Trophoblast cell (in vitro differentiated cells and primary cell): ENCODE measurements around the gene APOL4.

Source experiments
- DNase-seq, 2 donors: peaks; one replicate each; pipeline ENCODE4 v3.0.0-alpha.2; 2016
- H2AFZ ChIP-seq: 2 replicates; pipeline ENCODE4 v1.6.1; 2013; ENCODE audit warnings: low read length, moderate library complexity, mild to moderate bottlenecking; ENCODE audit not compliant: insufficient read depth, poor library complexity
- H2AK5ac ChIP-seq: 2 replicates; pipeline ENCODE4 v1.6.1; 2013; ENCODE audit warnings: mild to moderate bottlenecking, low read length
- H2BK120ac ChIP-seq: 2 replicates; pipeline ENCODE4 v1.6.1; 2013; ENCODE audit warnings: low read length, mild to moderate bottlenecking, moderate library complexity; ENCODE audit not compliant: insufficient read depth, poor library complexity
- H2BK12ac ChIP-seq: 2 replicates; pipeline ENCODE4 v1.6.1; 2013; ENCODE audit warnings: mild to moderate bottlenecking, low read length, moderate library complexity
- H2BK5ac ChIP-seq: 2 replicates; pipeline ENCODE4 v1.6.1; 2013; ENCODE audit warnings: low read length, low read depth, moderate library complexity, mild to moderate bottlenecking; ENCODE audit not compliant: poor library complexity
- H3K14ac ChIP-seq: 2 replicates; pipeline ENCODE4 v1.6.1; 2013; ENCODE audit warnings: mild to moderate bottlenecking, low read length
- H3K18ac ChIP-seq: 2 replicates; pipeline ENCODE4 v1.6.1; 2013; ENCODE audit warnings: mild to moderate bottlenecking, low read length
- H3K23ac ChIP-seq: 2 replicates; pipeline ENCODE4 v1.6.1; 2013; ENCODE audit warnings: low read length
- H3K27ac ChIP-seq: 2 replicates; pipeline ENCODE4 v1.5.1; 2013; ENCODE audit warnings: low read depth, mild to moderate bottlenecking, inconsistent platforms, low read length, moderate library complexity
- H3K27me3 ChIP-seq: 2 replicates; pipeline ENCODE4 v1.6.1; 2013; ENCODE audit warnings: inconsistent platforms, mild to moderate bottlenecking, low read length, moderate library complexity; ENCODE audit not compliant: insufficient read depth
- H3K36me3 ChIP-seq, 2 experiments: 1 replicate in 1 of 2; 2 replicates in 1 of 2; pipeline ENCODE4 v1.6.1; 2013; ENCODE audit warnings: low read length in 2 of 2, mild to moderate bottlenecking in 2 of 2, moderate library complexity in 1 of 2; ENCODE audit not compliant: insufficient read depth in 2 of 2, control insufficient read depth in 1 of 2
- H3K4ac ChIP-seq: 2 replicates; pipeline ENCODE4 v1.6.1; 2013; ENCODE audit warnings: low read depth, mild to moderate bottlenecking, low read length, moderate library complexity
- H3K4me1 ChIP-seq, 2 experiments: 1 replicate in 1 of 2; 2 replicates in 1 of 2; pipeline ENCODE4 v1.6.1; 2013; ENCODE audit warnings: low read length in 2 of 2, mild to moderate bottlenecking in 2 of 2, moderate library complexity in 1 of 2; ENCODE audit not compliant: insufficient read depth in 2 of 2, control insufficient read depth in 1 of 2
- H3K4me2 ChIP-seq: 2 replicates; pipeline ENCODE4 v1.6.1; 2013; ENCODE audit warnings: inconsistent platforms, mild to moderate bottlenecking, low read length, moderate library complexity
- H3K4me3 ChIP-seq: 2 replicates; pipeline ENCODE4 v1.5.1; 2013; ENCODE audit warnings: mild to moderate bottlenecking, low read depth, low read length, inconsistent platforms
- H3K79me1 ChIP-seq: one replicate; pipeline ENCODE4 v1.6.1; 2013; ENCODE audit warnings: low read length
- H3K79me2 ChIP-seq: 2 replicates; pipeline ENCODE4 v1.6.1; 2013; ENCODE audit warnings: low read length, mild to moderate bottlenecking; ENCODE audit not compliant: control insufficient read depth, insufficient read depth, poor library complexity
- H3K9ac ChIP-seq: 2 replicates; pipeline ENCODE4 v1.6.1; 2013; ENCODE audit warnings: mild to moderate bottlenecking, low read length
- H3K9me3 ChIP-seq: 2 replicates; pipeline ENCODE4 v1.6.1; 2013; ENCODE audit warnings: low read depth, mild to moderate bottlenecking, control low read depth, inconsistent platforms, low read length; ENCODE audit not compliant: insufficient read depth
- H4K12ac ChIP-seq: 2 replicates; pipeline ENCODE4 v1.6.1; 2013; ENCODE audit warnings: low read depth, mild to moderate bottlenecking, low read length, moderate library complexity
- H4K8ac ChIP-seq: 2 replicates; pipeline ENCODE4 v1.6.1; 2013; ENCODE audit warnings: low read depth, mild to moderate bottlenecking, low read length, moderate library complexity
- H4K91ac ChIP-seq: one replicate; pipeline ENCODE4 v1.6.1; 2013; ENCODE audit warnings: low read depth, mild to moderate bottlenecking, low read length, moderate library complexity
- WGBS: extraction: QIAGEN DNeasy Blood & Tissue Kit; methylation state at CpG from one replicate; pipeline ENCODE4 v1.1.7; 2013; ENCODE audit warnings: missing lambda C conversion rate; ENCODE audit not compliant: insufficient read length, insufficient coverage; ENCODE audit errors: extremely low coverage; 5-methylcytosine and 5-hydroxymethylcytosine counted together

The APOL4 gene

DNA sequence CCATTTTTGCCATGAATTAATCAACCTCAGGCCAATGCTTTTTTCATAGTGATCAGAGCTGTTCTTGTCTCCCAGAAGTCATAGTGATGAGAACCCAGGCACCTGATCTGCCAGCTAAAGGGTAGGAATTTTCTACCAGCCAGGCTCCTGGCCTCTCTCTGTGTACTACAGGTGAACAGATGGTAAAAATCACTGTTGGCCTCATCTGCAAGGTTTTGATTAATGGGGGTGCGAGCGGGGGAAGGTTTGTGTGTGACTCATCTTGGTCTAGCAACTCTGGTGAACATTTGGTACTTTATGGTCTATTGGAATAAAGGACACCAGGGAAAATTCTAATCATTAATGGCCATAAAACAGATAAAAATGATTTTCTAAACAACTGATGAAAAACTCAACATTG, 14.4 kb upstream of the APOL4 start:
- H3K27ac ChIP-seq, result no peak overlapping the region
- H2AK5ac ChIP-seq, result no peak overlapping the region
- H3K4me3 ChIP-seq, result no peak overlapping the region
- H3K4ac ChIP-seq, result no peak overlapping the region
- no peak overlapping the region for H3K9ac ChIP-seq
- H4K91ac ChIP-seq, result no peak overlapping the region
- WGBS, result no CpG with 5 or more reads among the region's 2 CpGs
- H3K18ac ChIP-seq, result no peak overlapping the region
- H3K23ac ChIP-seq, result no peak overlapping the region
- no peaks in the 10 kb centered on the region for H3K4me1 ChIP-seq
- H4K8ac ChIP-seq, result no peak overlapping the region
- H3K79me2 ChIP-seq, result no peaks in the 10 kb centered on the region
- no peaks in the 10 kb centered on the region for H3K27me3 ChIP-seq
- no peaks in the 10 kb centered on the region for H3K36me3 ChIP-seq
- H2BK5ac ChIP-seq, result no peak overlapping the region
- no peak overlapping the region for H4K12ac ChIP-seq
- H3K9me3 ChIP-seq, result no peaks in the 10 kb centered on the region
- H3K79me1 ChIP-seq, result no peaks in the 10 kb centered on the region
- H2BK12ac ChIP-seq, result no peak overlapping the region
- H2BK120ac ChIP-seq, result no peak overlapping the region
- H2AFZ ChIP-seq, result no peak overlapping the region
- H3K14ac ChIP-seq, result no peak overlapping the region
- DNase-seq, result no peak
- H3K4me2 ChIP-seq, result no peak overlapping the region

DNA sequence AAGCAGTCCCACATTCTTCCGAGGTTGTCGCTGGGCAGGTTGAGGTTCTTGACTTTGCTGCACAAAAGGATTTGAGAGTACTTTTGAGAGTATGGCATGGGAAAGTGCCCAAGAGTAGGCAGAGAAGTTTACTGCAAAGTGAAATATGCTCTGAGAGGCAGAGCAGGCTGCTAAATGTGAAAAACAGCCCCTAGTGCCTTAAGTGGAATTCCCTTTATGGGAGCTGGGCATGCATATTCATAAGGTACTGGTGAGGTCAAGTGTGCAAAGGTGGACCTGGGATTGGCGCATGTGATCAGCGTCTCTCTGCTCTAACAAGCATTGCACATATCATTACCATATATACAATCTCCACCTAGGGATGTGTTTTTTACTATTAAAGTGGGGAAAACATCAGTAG, 12.0 kb upstream of the APOL4 start:
- no peak overlapping the region for H2BK12ac ChIP-seq
- no peaks in the 10 kb centered on the region for H3K36me3 ChIP-seq
- no peak overlapping the region for H4K8ac ChIP-seq
- no peak for DNase-seq
- no peak overlapping the region for H3K4me3 ChIP-seq
- H2BK5ac ChIP-seq, result no peak overlapping the region
- no peak overlapping the region for H4K12ac ChIP-seq
- no peak overlapping the region for H3K14ac ChIP-seq
- no peak overlapping the region for H3K4ac ChIP-seq
- H3K4me2 ChIP-seq, result no peak overlapping the region
- H3K9ac ChIP-seq, result no peak overlapping the region
- no peak overlapping the region for H2BK120ac ChIP-seq
- no peaks in the 10 kb centered on the region for H3K79me1 ChIP-seq
- H2AFZ ChIP-seq, result no peak overlapping the region
- no peaks in the 10 kb centered on the region for H3K27me3 ChIP-seq
- H3K4me1 ChIP-seq, result no peaks in the 10 kb centered on the region
- peaks cover 3% of the 10 kb centered on the region for H3K9me3 ChIP-seq
- no peak overlapping the region for H3K27ac ChIP-seq
- H3K79me2 ChIP-seq, result no peaks in the 10 kb centered on the region
- H2AK5ac ChIP-seq, result no peak overlapping the region
- no peak overlapping the region for H3K18ac ChIP-seq
- WGBS, result no CpG with 5 or more reads among the region's 4 CpGs
- no peak overlapping the region for H3K23ac ChIP-seq
- no peak overlapping the region for H4K91ac ChIP-seq

DNA sequence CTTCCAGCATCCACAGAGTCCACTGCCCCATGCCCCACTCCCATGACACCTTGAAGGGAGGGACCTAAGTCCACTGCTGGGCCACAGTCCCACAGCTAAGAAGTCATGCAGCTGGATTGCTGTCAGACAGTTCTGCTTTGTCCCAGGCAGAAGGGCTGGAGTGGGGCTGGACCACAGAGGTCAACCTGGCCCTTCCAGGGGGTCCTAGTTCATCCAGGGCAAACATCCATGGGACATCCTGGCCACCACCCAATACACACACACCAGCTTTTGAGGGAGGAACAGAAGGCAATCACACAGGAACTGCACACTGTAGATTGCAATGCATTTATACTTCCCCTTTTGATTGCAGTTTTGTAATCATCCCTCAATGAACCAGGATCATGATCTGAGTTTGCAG, 11.3 kb upstream of the APOL4 start:
- H4K12ac ChIP-seq, result no peak overlapping the region
- no peak overlapping the region for H3K23ac ChIP-seq
- H3K9me3 ChIP-seq, result peaks cover 3% of the 10 kb centered on the region
- no peaks in the 10 kb centered on the region for H3K4me1 ChIP-seq
- no peaks in the 10 kb centered on the region for H3K27me3 ChIP-seq
- no peak overlapping the region for H2AK5ac ChIP-seq
- no peak overlapping the region for H4K91ac ChIP-seq
- H3K36me3 ChIP-seq, result no peaks in the 10 kb centered on the region
- DNase-seq, result no peak
- H3K4ac ChIP-seq, result no peak overlapping the region
- no peak overlapping the region for H3K9ac ChIP-seq
- H3K79me2 ChIP-seq, result no peaks in the 10 kb centered on the region
- no peak overlapping the region for H2BK12ac ChIP-seq
- no peak overlapping the region for H3K4me3 ChIP-seq
- no peak overlapping the region for H2BK5ac ChIP-seq
- no peak overlapping the region for H3K18ac ChIP-seq
- no peak overlapping the region for H3K27ac ChIP-seq
- H2AFZ ChIP-seq, result no peak overlapping the region
- no peaks in the 10 kb centered on the region for H3K79me1 ChIP-seq
- H3K4me2 ChIP-seq, result no peak overlapping the region
- H2BK120ac ChIP-seq, result no peak overlapping the region
- no peak overlapping the region for H3K14ac ChIP-seq
- no peak overlapping the region for H4K8ac ChIP-seq

DNA sequence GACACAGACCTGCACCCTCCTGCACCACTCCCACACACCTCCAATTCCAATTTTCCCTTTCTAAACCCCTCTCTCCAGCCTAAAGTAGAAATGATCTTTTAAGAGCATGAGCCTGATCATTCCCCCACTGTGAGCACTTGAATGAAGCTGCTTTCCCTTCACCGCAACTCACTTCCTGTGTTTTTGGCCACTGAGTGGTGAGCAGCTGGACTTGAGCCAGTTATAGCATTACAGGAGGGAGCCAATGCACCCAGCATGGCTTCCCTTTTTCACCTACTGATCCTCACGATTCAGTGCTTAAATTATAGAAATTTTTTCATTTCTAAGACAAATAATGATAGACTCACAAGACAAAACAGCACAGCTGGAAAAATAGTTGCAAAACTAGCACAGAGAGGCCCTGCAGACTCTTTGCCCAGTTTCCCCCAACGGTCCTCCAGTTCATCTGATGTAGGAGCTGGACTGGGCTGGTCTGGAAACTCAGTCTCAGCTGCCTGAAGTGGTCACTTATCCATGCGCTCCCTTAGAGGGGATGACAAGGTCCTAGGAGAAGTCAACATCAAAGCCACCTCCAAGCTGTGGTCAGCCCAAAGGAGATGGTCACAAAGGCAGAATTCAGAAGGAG, 9.7 kb upstream of the APOL4 start:
- H3K79me2 ChIP-seq, result no peaks in the 10 kb centered on the region
- no peak overlapping the region for H2AK5ac ChIP-seq
- H3K23ac ChIP-seq, result no peak overlapping the region
- peaks cover 3% of the 10 kb centered on the region for H3K9me3 ChIP-seq
- no peak overlapping the region for H3K4me3 ChIP-seq
- no peak overlapping the region for H2AFZ ChIP-seq
- H4K8ac ChIP-seq, result no peak overlapping the region
- no peak overlapping the region for H3K9ac ChIP-seq
- no peaks in the 10 kb centered on the region for H3K79me1 ChIP-seq
- H2BK12ac ChIP-seq, result no peak overlapping the region
- no CpG with 5 or more reads among the region's 4 CpGs for WGBS
- no peaks in the 10 kb centered on the region for H3K36me3 ChIP-seq
- H3K27me3 ChIP-seq, result no peaks in the 10 kb centered on the region
- H4K12ac ChIP-seq, result no peak overlapping the region
- H3K4me2 ChIP-seq, result no peak overlapping the region
- H3K27ac ChIP-seq, result no peak overlapping the region
- no peak overlapping the region for H4K91ac ChIP-seq
- H3K4me1 ChIP-seq, result no peaks in the 10 kb centered on the region
- DNase-seq, result no peak
- no peak overlapping the region for H3K14ac ChIP-seq
- no peak overlapping the region for H3K4ac ChIP-seq
- H2BK5ac ChIP-seq, result no peak overlapping the region
- H2BK120ac ChIP-seq, result no peak overlapping the region
- H3K18ac ChIP-seq, result no peak overlapping the region
